Posterior cingulate gyrus (tissue), 11 donors: ENCODE measurements around the gene BCAS1.
A peak's percentile ranks its signal among the peaks of the same experiment; 100 is the strongest.

ENCODE experiments used
- DNase-seq, 10 donors: peaks; one replicate each; pipeline versions ENCODE4 v3.0.0 to v3.0.0-alpha.2; 2020 to 2021; ENCODE audit warnings: mixed read lengths in 3 of 10
- intact Hi-C: fragments of 100-400 bp; cut with DNase I; formaldehyde crosslinking; loops from one replicate; pipeline ENCODE4 v1.15.1; 2023

Gene BCAS1

GRCh38 chr20:53919886-53920285 lies 150.5 kb downstream of the BCAS1 start:
- intact Hi-C loops = loop anchor here (10.0 kb wide), 1 partner anchor 285 kb away; the partner anchor contains the start of gene PFDN4
- no peak for DNase-seq

- DNase-seq = no peak
- intact Hi-C loops = loop anchor here (10.0 kb wide), 1 partner anchor 286 kb away; the partner anchor contains the start of gene PFDN4
Measured at GRCh38 chr20:53918949-53919361, 151.4 kb downstream of the BCAS1 start.

GRCh38 chr20:53918020-53918311 lies 152.4 kb downstream of the BCAS1 start:
- intact Hi-C loops = loop anchor here (10.0 kb wide), 1 partner anchor 287 kb away; the partner anchor contains the start of gene PFDN4
- DNase-seq = no peak

- DNase-seq = no peak
- intact Hi-C loops = loop anchor here (2.0 to 10.0 kb wide), 2 partner anchors 21 to 287 kb away; partner anchors contain the start of gene PFDN4
Measured at GRCh38 chr20:53917145-53918019, 153.0 kb downstream of the BCAS1 start.

GRCh38 chr20:53916173-53916512 lies 154.3 kb downstream of the BCAS1 start:
- intact Hi-C loops = loop anchor here (2.0 to 10.0 kb wide), 2 partner anchors 23 to 289 kb away; partner anchors contain the start of gene PFDN4
- DNase-seq = no peak

- intact Hi-C loops = loop anchor here (1.0 to 10.0 kb wide), 4 partner anchors 23 to 337 kb away; partner anchors contain the start of gene PFDN4
- peak; percentile 82 to 97 (median 94) for DNase-seq
Measured at GRCh38 chr20:53915446-53916172, 154.8 kb downstream of the BCAS1 start.

GRCh38 chr20:53914781-53915445 lies 155.5 kb downstream of the BCAS1 start:
- DNase-seq = no peak
- intact Hi-C loops = loop anchor here (1.0 to 10.0 kb wide), 3 partner anchors 148 to 337 kb away; partner anchors contain the start of gene PFDN4

GRCh38 chr20:53914091-53914780 lies 156.2 kb downstream of the BCAS1 start:
- DNase-seq = no peak
- intact Hi-C loops = loop anchor here (2.0 to 10.0 kb wide), 2 partner anchors 149 to 291 kb away; partner anchors contain the start of gene PFDN4

- DNase-seq = no peak
- intact Hi-C loops = loop anchor here (10.0 kb wide), 1 partner anchor 294 kb away; the partner anchor contains the start of gene PFDN4
Measured at GRCh38 chr20:53911301-53911700, 159.1 kb downstream of the BCAS1 start.

- DNase-seq = peak in 1 of 10 donors; percentile 65
- intact Hi-C loops = loop anchor here (10.0 kb wide), 1 partner anchor 294 kb away; the partner anchor contains the start of gene PFDN4
Measured at GRCh38 chr20:53910351-53911002, 159.9 kb downstream of the BCAS1 start.

- intact Hi-C loops = no loop called here
- no peak for DNase-seq
Measured at GRCh38 chr20:53907968-53908751, 162.2 kb downstream of the BCAS1 start.

- no peak for DNase-seq
- intact Hi-C loops = no loop called here
Measured at GRCh38 chr20:53905820-53906191, 164.6 kb downstream of the BCAS1 start.

- no peak for DNase-seq
- intact Hi-C loops = no loop called here
Measured at GRCh38 chr20:53905019-53905819, 165.2 kb downstream of the BCAS1 start.

GRCh38 chr20:53904261-53904660 lies 166.1 kb downstream of the BCAS1 start:
- intact Hi-C loops = no loop called here
- no peak for DNase-seq

GRCh38 chr20:53903652-53903987 lies 166.8 kb downstream of the BCAS1 start:
- no peak for DNase-seq
- intact Hi-C loops = no loop called here

- intact Hi-C loops = no loop called here
- no peak for DNase-seq
Measured at GRCh38 chr20:53902968-53903651, 167.3 kb downstream of the BCAS1 start.

- intact Hi-C loops = no loop called here
- no peak for DNase-seq
Measured at GRCh38 chr20:53901497-53902096, 168.8 kb downstream of the BCAS1 start.
